Cardiac fibroblast (primary cell): ENCODE data around the gene MYO1E.

Experiments used
- DNase-seq, 2 donors: peaks; one replicate each; pipeline versions ENCODE4 v3.0.0 to v3.0.0-alpha.2; 2010; ENCODE audit warnings: low read depth in 2 of 2
- H3K4me3 ChIP-seq, 2 donors: replicated peaks in 1 of 2; 1 replicate in 1 of 2; 2 replicates in 1 of 2; pipeline ENCODE4 v1.5.1; 2011; ENCODE audit warnings: low read depth in 2 of 2, low read length in 2 of 2, mild to moderate bottlenecking in 2 of 2, moderate library complexity in 1 of 2
- TF ChIP-seq, protein P1 (sequence below): IDR thresholded peaks from one replicate; pipeline ENCODE4 v1.5.1; 2011; ENCODE audit warnings: low read depth, mild to moderate bottlenecking, low read length, inconsistent platforms

MYO1E gene

DNA sequence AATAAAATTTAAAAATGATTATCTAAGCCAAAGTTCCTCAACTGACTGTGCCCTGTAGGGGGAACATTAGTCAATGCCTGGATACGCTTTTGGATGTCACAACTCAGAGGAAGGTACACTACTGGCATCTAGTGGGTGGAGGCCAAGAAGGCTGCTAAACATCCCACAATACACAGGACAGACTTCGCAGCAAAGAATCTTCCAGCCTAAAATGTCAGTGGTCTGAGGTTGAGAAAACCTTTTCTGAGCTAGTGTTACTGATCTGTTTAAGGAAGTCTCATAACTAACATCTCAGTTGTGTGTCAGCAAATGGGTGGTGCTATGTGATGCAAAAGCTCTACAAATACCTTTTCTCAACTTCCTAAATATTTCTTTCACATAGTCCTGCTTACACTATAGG, 186.9 kb downstream of the MYO1E start:
- TF ChIP-seq, protein P1, sequence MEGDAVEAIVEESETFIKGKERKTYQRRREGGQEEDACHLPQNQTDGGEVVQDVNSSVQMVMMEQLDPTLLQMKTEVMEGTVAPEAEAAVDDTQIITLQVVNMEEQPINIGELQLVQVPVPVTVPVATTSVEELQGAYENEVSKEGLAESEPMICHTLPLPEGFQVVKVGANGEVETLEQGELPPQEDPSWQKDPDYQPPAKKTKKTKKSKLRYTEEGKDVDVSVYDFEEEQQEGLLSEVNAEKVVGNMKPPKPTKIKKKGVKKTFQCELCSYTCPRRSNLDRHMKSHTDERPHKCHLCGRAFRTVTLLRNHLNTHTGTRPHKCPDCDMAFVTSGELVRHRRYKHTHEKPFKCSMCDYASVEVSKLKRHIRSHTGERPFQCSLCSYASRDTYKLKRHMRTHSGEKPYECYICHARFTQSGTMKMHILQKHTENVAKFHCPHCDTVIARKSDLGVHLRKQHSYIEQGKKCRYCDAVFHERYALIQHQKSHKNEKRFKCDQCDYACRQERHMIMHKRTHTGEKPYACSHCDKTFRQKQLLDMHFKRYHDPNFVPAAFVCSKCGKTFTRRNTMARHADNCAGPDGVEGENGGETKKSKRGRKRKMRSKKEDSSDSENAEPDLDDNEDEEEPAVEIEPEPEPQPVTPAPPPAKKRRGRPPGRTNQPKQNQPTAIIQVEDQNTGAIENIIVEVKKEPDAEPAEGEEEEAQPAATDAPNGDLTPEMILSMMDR, result no peak
- no peak overlapping the region for H3K4me3 ChIP-seq
- no peak for DNase-seq

DNA sequence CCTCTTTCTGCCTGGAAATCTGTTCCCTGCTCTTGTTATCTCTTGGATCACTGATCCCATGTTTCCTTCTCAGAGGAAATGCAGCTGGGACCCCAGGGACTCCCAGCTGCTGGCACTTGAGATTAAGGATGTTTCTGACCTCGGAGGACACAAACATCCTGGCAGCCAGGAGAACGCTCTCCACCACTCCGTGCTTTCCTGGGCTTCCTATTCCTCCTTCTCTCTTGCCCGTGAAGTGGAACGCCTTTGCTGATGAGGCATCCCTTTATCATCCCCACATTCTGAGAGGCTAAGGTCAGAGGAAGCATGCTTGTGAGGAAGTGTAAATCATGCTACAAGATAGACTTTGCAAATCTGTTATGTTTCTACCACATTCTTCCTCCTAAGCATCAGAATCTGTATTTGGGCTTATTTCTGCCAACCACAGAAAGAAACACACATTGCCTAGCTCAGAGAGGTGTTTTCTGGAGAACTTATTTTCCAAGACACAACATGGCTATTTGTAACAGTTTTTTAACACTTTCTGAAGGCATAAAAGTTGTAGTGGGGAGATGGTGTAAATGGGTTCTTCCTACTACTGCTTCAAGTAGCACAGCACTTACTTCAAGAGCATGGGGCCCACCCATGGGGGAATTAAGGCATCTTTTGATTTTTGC, 191.6 kb downstream of the MYO1E start:
- TF ChIP-seq, protein P1, result no peak
- DNase-seq, result peak; percentile 46 to 54
- H3K4me3 ChIP-seq, result no peak overlapping the region

DNA sequence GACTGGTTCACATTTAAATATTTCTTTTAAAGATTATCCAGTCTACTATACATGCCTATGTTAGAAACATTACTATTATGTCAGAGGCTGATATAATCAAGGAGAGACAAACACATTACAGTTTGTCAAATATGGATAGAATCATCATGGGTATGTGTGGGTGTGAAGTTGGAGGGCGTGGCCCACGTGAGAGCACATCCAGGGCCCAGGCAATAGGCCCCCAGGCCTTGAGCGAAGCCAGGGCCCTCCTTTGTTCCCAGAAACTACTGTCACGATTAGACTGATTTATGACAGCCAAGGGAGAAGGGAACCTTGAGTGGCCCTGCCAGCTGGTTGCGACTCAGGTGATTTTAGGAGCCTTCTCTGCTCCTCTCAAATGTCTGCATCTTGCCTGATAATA, 193.0 kb downstream of the MYO1E start:
- DNase-seq, result no peak
- no peak overlapping the region for H3K4me3 ChIP-seq
- TF ChIP-seq, protein P1, result no peak

DNA sequence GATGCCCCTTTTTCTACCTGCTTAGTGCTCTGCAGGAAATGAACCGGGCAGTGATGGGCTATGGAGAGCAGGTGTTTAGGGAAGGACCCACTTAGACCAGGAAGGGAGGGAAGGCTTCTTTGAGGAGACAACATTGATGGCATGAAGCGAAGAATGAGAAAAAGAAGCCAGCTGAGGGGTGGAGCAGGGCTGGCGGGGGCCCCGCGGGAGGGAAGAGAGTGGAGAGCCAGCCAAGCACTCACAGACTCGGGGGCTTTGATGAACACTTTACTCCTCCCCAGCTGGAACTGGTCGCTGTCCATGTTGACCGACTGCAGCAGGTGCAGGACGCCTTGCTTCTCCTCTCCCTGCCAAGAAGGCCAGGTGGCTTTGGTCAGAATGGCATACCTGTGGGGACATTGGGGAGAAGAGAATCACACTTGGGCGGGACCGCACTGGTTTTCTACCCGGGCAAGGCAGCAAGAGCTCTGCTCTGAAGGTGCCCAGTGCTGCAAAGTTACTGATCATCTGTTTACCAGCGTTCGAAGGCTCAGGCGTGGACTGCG, 194.4 kb downstream of the MYO1E start:
- H3K4me3 ChIP-seq, result no peak overlapping the region
- no peak for DNase-seq
- TF ChIP-seq, protein P1, result no peak

DNA sequence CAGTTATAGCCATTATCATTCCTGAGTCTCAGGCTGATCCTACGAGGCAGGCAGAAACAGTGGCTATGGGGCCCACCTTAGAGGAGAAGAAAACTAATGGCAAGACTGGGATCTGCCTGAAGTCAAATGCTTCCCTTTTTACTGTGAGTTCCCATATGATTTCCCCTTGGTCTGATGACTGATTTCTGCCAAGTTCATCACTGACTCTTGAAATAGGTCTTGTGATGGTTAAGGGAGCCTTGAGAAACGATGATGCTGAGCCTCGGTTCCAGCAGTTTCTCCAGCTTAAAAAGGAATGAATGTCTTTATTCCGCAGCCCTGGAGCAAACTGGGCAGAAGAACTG, 195.4 kb downstream of the MYO1E start:
- DNase-seq, result no peak
- TF ChIP-seq, protein P1, result no peak
- no peak overlapping the region for H3K4me3 ChIP-seq

DNA sequence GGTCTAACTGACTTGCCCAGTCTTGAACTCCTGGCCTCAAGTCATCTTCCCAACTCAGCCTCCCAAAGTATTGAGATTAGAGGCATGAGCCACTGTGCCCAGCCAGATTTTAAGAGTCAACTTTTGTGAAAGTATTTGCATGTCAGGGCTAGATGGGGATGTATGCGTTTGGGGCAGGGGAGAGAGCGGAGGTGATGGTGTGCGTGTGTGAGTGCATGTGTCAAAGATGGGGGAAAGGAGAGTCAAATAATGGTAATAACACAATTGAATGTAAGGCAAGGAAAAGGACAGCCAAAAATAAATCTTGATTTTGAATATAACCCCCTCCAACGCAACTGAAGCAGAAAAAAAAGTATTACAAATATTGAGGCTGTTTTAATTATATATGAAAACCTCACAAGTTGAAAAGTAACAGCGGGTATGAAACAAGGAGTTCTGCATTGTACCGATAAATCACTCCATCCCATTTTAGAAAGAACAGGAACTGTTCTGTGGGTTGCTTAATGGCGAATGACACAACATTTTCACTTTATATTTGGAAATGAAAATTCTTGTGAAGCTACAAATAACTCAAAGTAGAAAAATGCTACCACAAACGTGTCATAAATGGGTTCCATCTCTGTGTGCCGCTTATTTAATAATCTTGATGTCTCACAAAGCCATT, 195.9 kb downstream of the MYO1E start:
- DNase-seq, result no peak
- H3K4me3 ChIP-seq, result no peak overlapping the region
- TF ChIP-seq, protein P1, result no peak
